Measurements from ENCODE around the gene SLC37A1. TPM values are rescaled to one million over a fixed set of nuclear protein-coding genes. Genes with fewer than 3 reads are reported as not detected.

SLC37A1 gene
- total RNA-seq, 1 experiment from 2014 or later = 15.0 TPM

GRCh38 chr21:42569732-42570301 lies 56.2 kb downstream of the SLC37A1 start:
- Histone ChIP-seq H3K4me2 (ENCODE audit: low read length) (no peak overlapping the region), H3K4me3 (replicated peaks in 1 of 2; ENCODE audit: low read depth in 1 of 2, low read length in 2 of 2) (no peak overlapping the region), H3K4me1 (ENCODE audit: control insufficient read depth in 1 of 2, insufficient read depth in 2 of 2, low read length in 2 of 2) (no peaks in the 10 kb centered on the region), H3K9me3 (ENCODE audit: control insufficient read depth in 1 of 2, insufficient read depth in 1 of 2, low read depth in 1 of 2, low read length in 2 of 2) (no peaks in the 10 kb centered on the region), H3K36me3 (ENCODE audit: control insufficient read depth in 1 of 2, insufficient read depth in 2 of 2, low read length in 2 of 2) (no peaks in the 10 kb centered on the region), H3K9me2 (ENCODE audit: insufficient read depth) (no peaks in the 10 kb centered on the region), H3K9ac (ENCODE audit: low read length) (no peak overlapping the region), H3K27ac (ENCODE audit: low read depth, low read length) (no peak overlapping the region), H4K20me1 (ENCODE audit: insufficient read depth) (no peaks in the 10 kb centered on the region), H3K27me3 (ENCODE audit: insufficient read depth, low read length) (no peaks in the 10 kb centered on the region), H3K79me2 (ENCODE audit: insufficient read depth, low read length) (no peaks in the 10 kb centered on the region), H2AFZ (ENCODE audit: low read depth, low read length, poor library complexity, severe bottlenecking) (no peak overlapping the region)
- no peak for TF ChIP-seq POLR2AphosphoS5 (IDR thresholded peaks at IDR 0.05; ENCODE audit: low read depth, low read length)
- DNase-seq (ENCODE audit: low read depth, low spot score) (no peak), ATAC-seq (no peak)
- ChIA-PET POLR2A (no interaction called here), RAD21 (ENCODE audit: low non-redundant PET in 1 of 2, low total read pairs in 2 of 2, uncharacterized antibody in 2 of 2, unreplicated experiment in 2 of 2) (no interaction called here), CTCF (no interaction called here)
- BruUV-seq (replicated peaks) = no TSS peak
- intact Hi-C loops (cut with micrococcal nuclease) = no loop called here

GRCh38 chr21:42570362-42570761 lies 56.7 kb downstream of the SLC37A1 start:
- RAD21 ChIA-PET (ENCODE audit: low non-redundant PET in 1 of 2, low total read pairs in 2 of 2, uncharacterized antibody in 2 of 2, unreplicated experiment in 2 of 2) = no interaction called here
- BruUV-seq (replicated peaks) = no TSS peak
- Histone ChIP-seq H4K20me1 (ENCODE audit: insufficient read depth) (no peaks in the 10 kb centered on the region), H3K27ac (ENCODE audit: low read depth, low read length) (no peak overlapping the region), H3K27me3 (ENCODE audit: insufficient read depth, low read length) (no peaks in the 10 kb centered on the region), H3K36me3 (ENCODE audit: control insufficient read depth in 1 of 2, insufficient read depth in 2 of 2, low read length in 2 of 2) (no peaks in the 10 kb centered on the region), H3K79me2 (ENCODE audit: insufficient read depth, low read length) (no peaks in the 10 kb centered on the region), H3K4me2 (ENCODE audit: low read length) (no peak overlapping the region), H3K4me1 (ENCODE audit: control insufficient read depth in 1 of 2, insufficient read depth in 2 of 2, low read length in 2 of 2) (no peaks in the 10 kb centered on the region), H3K9me2 (ENCODE audit: insufficient read depth) (no peaks in the 10 kb centered on the region), H2AFZ (ENCODE audit: low read depth, low read length, poor library complexity, severe bottlenecking) (no peak overlapping the region), H3K9me3 (ENCODE audit: control insufficient read depth in 1 of 2, insufficient read depth in 1 of 2, low read depth in 1 of 2, low read length in 2 of 2) (no peaks in the 10 kb centered on the region), H3K9ac (ENCODE audit: low read length) (no peak overlapping the region), H3K4me3 (replicated peaks in 1 of 2; ENCODE audit: low read depth in 1 of 2, low read length in 2 of 2) (no peak overlapping the region)
- CTCF ChIA-PET = no interaction called here
- DNase-seq (ENCODE audit: low read depth, low spot score) (no peak), ATAC-seq (no peak)
- POLR2A ChIA-PET = no interaction called here
- intact Hi-C loops (cut with micrococcal nuclease) = no loop called here
- TF ChIP-seq FOSL1 (IDR thresholded peaks at IDR 0.05; ENCODE audit: low read depth) (no peak), ZNF274 (IDR thresholded peaks at IDR 0.05; ENCODE audit: low read depth, low read length) (no peak), ZFX (IDR thresholded peaks at IDR 0.05) (no peak), POLR2A (IDR thresholded peaks at IDR 0.05; ENCODE audit: borderline replicate concordance, extremely low read depth, insufficient read depth, insufficient read length) (no peak), SRF (IDR thresholded peaks at IDR 0.05; ENCODE audit: low read depth) (no peak), CEBPB (IDR thresholded peaks at IDR 0.05; ENCODE audit: low read depth) (no peak), EGR1 (IDR thresholded peaks at IDR 0.05; ENCODE audit: low read depth) (no peak), MAX (IDR thresholded peaks at IDR 0.05) (no peak)
- TF ChIP-seq, protein P1, sequence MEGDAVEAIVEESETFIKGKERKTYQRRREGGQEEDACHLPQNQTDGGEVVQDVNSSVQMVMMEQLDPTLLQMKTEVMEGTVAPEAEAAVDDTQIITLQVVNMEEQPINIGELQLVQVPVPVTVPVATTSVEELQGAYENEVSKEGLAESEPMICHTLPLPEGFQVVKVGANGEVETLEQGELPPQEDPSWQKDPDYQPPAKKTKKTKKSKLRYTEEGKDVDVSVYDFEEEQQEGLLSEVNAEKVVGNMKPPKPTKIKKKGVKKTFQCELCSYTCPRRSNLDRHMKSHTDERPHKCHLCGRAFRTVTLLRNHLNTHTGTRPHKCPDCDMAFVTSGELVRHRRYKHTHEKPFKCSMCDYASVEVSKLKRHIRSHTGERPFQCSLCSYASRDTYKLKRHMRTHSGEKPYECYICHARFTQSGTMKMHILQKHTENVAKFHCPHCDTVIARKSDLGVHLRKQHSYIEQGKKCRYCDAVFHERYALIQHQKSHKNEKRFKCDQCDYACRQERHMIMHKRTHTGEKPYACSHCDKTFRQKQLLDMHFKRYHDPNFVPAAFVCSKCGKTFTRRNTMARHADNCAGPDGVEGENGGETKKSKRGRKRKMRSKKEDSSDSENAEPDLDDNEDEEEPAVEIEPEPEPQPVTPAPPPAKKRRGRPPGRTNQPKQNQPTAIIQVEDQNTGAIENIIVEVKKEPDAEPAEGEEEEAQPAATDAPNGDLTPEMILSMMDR (IDR thresholded peaks at IDR 0.05 in 2 of 3, conservative IDR thresholded peaks at IDR 0.05 in 1 of 3; ENCODE audit: borderline replicate concordance in 1 of 3, insufficient read depth in 1 of 3, low read depth in 2 of 3, low read length in 2 of 3) = no peak

Data from HCT116 (cell line).